Heart right ventricle (tissue), 16 donors: ENCODE results near the gene IQCC. TPM values are rescaled to one million over a fixed set of nuclear protein-coding genes. Genes with fewer than 3 reads are reported as not detected.

Experiments used
- ATAC-seq, 8 donors: fragments of 200-7000 bp; cut with Tn5 transposase; one replicate each; pipeline ENCODE4 v1.9.1; 2020; ENCODE audit warnings: mild to moderate bottlenecking in 8 of 8, moderate library complexity in 8 of 8, moderate number of reproducible peaks in 1 of 8
- DNase-seq, 2 donors: peaks; one replicate each; pipeline ENCODE4 v3.0.0-alpha.2; 2020
- H3K27ac ChIP-seq, 10 donors: fragments of 200-600 bp; sonication (generic) in 2 of 10; one replicate each; pipeline versions ENCODE4 v1.5.0 to v1.8.0; 2020 to 2022; ENCODE audit warnings: mild to moderate bottlenecking in 3 of 10
- H3K27me3 ChIP-seq, 7 donors: fragments of 200-600 bp; one replicate each; pipeline ENCODE4 v1.8.0; 2021 to 2022; ENCODE audit warnings: mild to moderate bottlenecking in 2 of 7
- H3K36me3 ChIP-seq, 9 donors: fragments of 200-600 bp; sonication (generic) in 1 of 9; one replicate each; pipeline versions ENCODE4 v1.5.0 to v1.8.0; 2020 to 2022; ENCODE audit warnings: mild to moderate bottlenecking in 2 of 9
- H3K4me1 ChIP-seq, 9 donors: fragments of 200-600 bp; sonication (generic) in 1 of 9; one replicate each; pipeline versions ENCODE4 v1.5.0 to v1.8.0; 2020 to 2022; ENCODE audit warnings: mild to moderate bottlenecking in 4 of 9
- H3K4me3 ChIP-seq, 10 donors: fragments of 200-600 bp; sonication (generic) in 2 of 10; one replicate each; pipeline versions ENCODE4 v1.5.0 to v1.8.0; 2020 to 2022; ENCODE audit warnings: mild to moderate bottlenecking in 7 of 10, moderate library complexity in 2 of 10
- H3K9me3 ChIP-seq, 11 donors: fragments of 200-600 bp in 10 of 11; sonication (generic) in 2 of 11; one replicate each; pipeline versions ENCODE4 v1.5.0 to v1.8.0; 2013 to 2022; ENCODE audit warnings: mild to moderate bottlenecking in 2 of 11, control low read depth in 1 of 11, moderate library complexity in 1 of 11
- CTCF ChIP-seq, 9 donors: fragments of 200-600 bp; sonication (generic) in 2 of 9; IDR thresholded peaks; one replicate each; pipeline versions ENCODE4 v1.5.0 to v1.8.0; 2021 to 2022; ENCODE audit warnings: antibody characterized with exemption in 9 of 9, mild to moderate bottlenecking in 5 of 9, moderate library complexity in 1 of 9
- WGBS, 2 donors: extraction: QIAGEN DNeasy Blood & Tissue Kit; methylation state at CpG; one replicate each; pipeline ENCODE4 v1.1.7; 2013; ENCODE audit warnings: inconsistent platforms in 1 of 2; 5-methylcytosine and 5-hydroxymethylcytosine counted together
- intact Hi-C, 10 donors: fragments of 100-400 bp; cut with DNase I; formaldehyde crosslinking; loops; one replicate each; pipeline versions ENCODE4 v1.11.1 to v1.14.2; 2022
- polyA plus RNA-seq, 2 donors: library from polyadenylated mRNA; stranded (reverse); fragments of 200-250 nt; gene quantifications; one replicate each; pipeline ENCODE4 v1.2.3, GENCODE V29; 2013
- total RNA-seq, 10 donors: library from RNA; stranded (reverse); fragmentation: NEBNext Ultra II Directional in 3 of 10; extraction: Animal tissue kit (Norgen Biotek cat#: 25700) in 3 of 10; gene quantifications; one replicate each; pipeline versions ENCODE4 v1.2.1 to v1.2.4, GENCODE V29; 2021 to 2023
- donor health status: Arrhythmogenic right ventricular cardiomyopathy.
- donor health status: ischemic (EF 13 %, LVEDD 7.1; RV severe dilation, severe dysfunction).
- donor health status: healthy with polysubstance abuse.
- donor health status: DM: no; HTN: yes; CAD: no.
- donor health status: DM: no; HTN: no; CAD: no.
- donor health status: ischemic (EF 25% LVEDD 6.9; RV normal size, moderate dysfunction).
- donor health status: ischemic (EF 25% LVEDD 5.7; RV mildly dilated, moderate dysfunction).
- donor health status: healthy.
- donor health status: DM: yes; HTN: yes; CAD: no.
- donor health status: Ischemic cardiomyopathy.
- donor health status: ischemic (EF 35%, LVEDD 5.7; RV mildly dilated, moderate dysfunction).
- donor health status: nonischemic (EF 11% LVEDD 7.7; RV severe dilation, severe dysfunction).
- donor health status: DM: yes; HTN: yes; CAD: no.
- donor health status: PGD.
- donor health status: ischemic (EF 29% LVEDD 5.4; RV normal size, mild dysfunction).
- donor health status: nonischemic (EF 23%, LVEDD 6.1; RV moderate dilation, normal function).

IQCC gene
- total and polyA plus RNA-seq, 12 donors: 0.34 to 2.0 (median 0.90) TPM

- intact Hi-C loops: no loop called here
- H3K9me3 ChIP-seq: no peaks in the 10 kb centered on the region
- H3K27ac ChIP-seq: no peak overlapping the region
- peaks cover 0 to 86% (median 63%) of the 10 kb centered on the region in 9 donors for H3K36me3 ChIP-seq
- H3K4me3 ChIP-seq: no peak overlapping the region
- H3K27me3 ChIP-seq: no peaks in the 10 kb centered on the region
- H3K4me1 ChIP-seq: peaks cover 10 to 38% (median 23%) of the 10 kb centered on the region in 9 donors
- ATAC-seq: no peak
- DNase-seq: no peak
- 80 to 88% methylated on average over 3 of the region's 3 CpGs for WGBS, 2 donors
- no peak for TF ChIP-seq CTCF (IDR thresholded peaks at IDR 0.05)
These were observed 9.9 kb upstream of the IQCC start for GRCh38 chr1:32195531-32195930.

- no peaks in the 10 kb centered on the region for H3K27me3 ChIP-seq
- H3K4me1 ChIP-seq: peaks cover 10 to 43% (median 28%) of the 10 kb centered on the region in 9 donors
- intact Hi-C loops: no loop called here
- no peak overlapping the region for H3K4me3 ChIP-seq
- ATAC-seq (no peak), DNase-seq (no peak)
- peaks cover 0 to 79% (median 57%) of the 10 kb centered on the region in 9 donors for H3K36me3 ChIP-seq
- no peaks in the 10 kb centered on the region for H3K9me3 ChIP-seq
- H3K27ac ChIP-seq: peak overlapping the region in 3 of 10 donors; percentile 26 to 86 (median 30)
- no peak for TF ChIP-seq CTCF (IDR thresholded peaks at IDR 0.05)
These were observed 9.3 kb upstream of the IQCC start for GRCh38 chr1:32195972-32196823.

- WGBS, 2 donors: 75 to 92% methylated on average over 1 of the region's 1 CpG
- Histone ChIP-seq H3K4me1 (peaks cover 12 to 52% (median 36%) of the 10 kb centered on the region in 9 donors), H3K27me3 (no peaks in the 10 kb centered on the region), H3K9me3 (no peaks in the 10 kb centered on the region), H3K27ac (peak overlapping the region in 4 of 10 donors; percentile 5 to 86 (median 28)), H3K4me3 (no peak overlapping the region), H3K36me3 (peaks cover 0 to 70% (median 48%) of the 10 kb centered on the region in 9 donors)
- TF ChIP-seq CTCF (IDR thresholded peaks at IDR 0.05): no peak
- ATAC-seq (no peak), DNase-seq (no peak)
- intact Hi-C loops: no loop called here
These were observed 8.4 kb upstream of the IQCC start for GRCh38 chr1:32197074-32197473.

GRCh38 chr1:32197837-32198236 is 7.6 kb upstream of the IQCC start:
- Histone ChIP-seq H3K27me3 (no peaks in the 10 kb centered on the region), H3K27ac (peak overlapping the region in 3 of 10 donors; percentile 1 to 86 (median 9)), H3K4me1 (peaks cover 12 to 54% (median 38%) of the 10 kb centered on the region in 9 donors), H3K36me3 (peaks cover 0 to 63% (median 42%) of the 10 kb centered on the region in 9 donors), H3K4me3 (no peak overlapping the region), H3K9me3 (no peaks in the 10 kb centered on the region)
- intact Hi-C loops: no loop called here
- no peak for DNase-seq
- TF ChIP-seq CTCF (IDR thresholded peaks at IDR 0.05): no peak
- no peak for ATAC-seq
- WGBS, 2 donors: 72 to 75% methylated on average over 6 of the region's 6 CpGs
